GM10847 (cell line): Measurements from ENCODE around the gene P2RX5.

Experiments used
- POLR2A ChIP-seq: IDR thresholded peaks from 2 replicates; pipeline ENCODE4 v1.6.1; 2011; ENCODE audit not compliant: insufficient read length; ENCODE audit errors: extremely low read depth

Gene P2RX5

GRCh38 chr17:3690094-3690715 lies 5.8 kb downstream of the P2RX5 start:
- no peak for TF ChIP-seq POLR2A

GRCh38 chr17:3689262-3690093 lies 6.5 kb downstream of the P2RX5 start:
- TF ChIP-seq POLR2A, result no peak

- TF ChIP-seq POLR2A, result no peak
These were observed 7.1 kb downstream of the P2RX5 start for GRCh38 chr17:3688852-3689261.

- no peak for TF ChIP-seq POLR2A
These were observed 7.9 kb downstream of the P2RX5 start for GRCh38 chr17:3688027-3688553.

- TF ChIP-seq POLR2A, result no peak
These were observed 10.8 kb downstream of the P2RX5 start for GRCh38 chr17:3685174-3685573.

- TF ChIP-seq POLR2A, result no peak
These were observed 12.9 kb downstream of the P2RX5 start for GRCh38 chr17:3683054-3683511.

GRCh38 chr17:3682033-3682432 lies 13.9 kb downstream of the P2RX5 start:
- TF ChIP-seq POLR2A, result no peak

- TF ChIP-seq POLR2A, result no peak
These were observed 14.4 kb downstream of the P2RX5 start for GRCh38 chr17:3681565-3681964.

GRCh38 chr17:3681057-3681456 lies 14.9 kb downstream of the P2RX5 start:
- no peak for TF ChIP-seq POLR2A

- TF ChIP-seq POLR2A, result no peak
These were observed 16.3 kb downstream of the P2RX5 start for GRCh38 chr17:3679531-3680126.

GRCh38 chr17:3678821-3679530 lies 17.0 kb downstream of the P2RX5 start:
- TF ChIP-seq POLR2A, result no peak

GRCh38 chr17:3678095-3678820 lies 17.7 kb downstream of the P2RX5 start:
- no peak for TF ChIP-seq POLR2A

- no peak for TF ChIP-seq POLR2A
These were observed 20.1 kb downstream of the P2RX5 start for GRCh38 chr17:3675886-3676285.

- no peak for TF ChIP-seq POLR2A
These were observed 23.4 kb downstream of the P2RX5 start for GRCh38 chr17:3672571-3672970.

GRCh38 chr17:3669548-3669947 lies 26.4 kb downstream of the P2RX5 start:
- no peak for TF ChIP-seq POLR2A
